Measurements from ENCODE around the gene DENND6A. TPM values are rescaled to one million over a fixed set of nuclear protein-coding genes. Genes with fewer than 3 reads are reported as not detected.
"Not testable (repeated sequence)": the region's sequence is repeated elsewhere in the genome, so short reads cannot be mapped to it uniquely, and the experiment has no call there.

Gene DENND6A
- total RNA-seq, 1 donor from 2014 or later, result 16.3 TPM

DNA sequence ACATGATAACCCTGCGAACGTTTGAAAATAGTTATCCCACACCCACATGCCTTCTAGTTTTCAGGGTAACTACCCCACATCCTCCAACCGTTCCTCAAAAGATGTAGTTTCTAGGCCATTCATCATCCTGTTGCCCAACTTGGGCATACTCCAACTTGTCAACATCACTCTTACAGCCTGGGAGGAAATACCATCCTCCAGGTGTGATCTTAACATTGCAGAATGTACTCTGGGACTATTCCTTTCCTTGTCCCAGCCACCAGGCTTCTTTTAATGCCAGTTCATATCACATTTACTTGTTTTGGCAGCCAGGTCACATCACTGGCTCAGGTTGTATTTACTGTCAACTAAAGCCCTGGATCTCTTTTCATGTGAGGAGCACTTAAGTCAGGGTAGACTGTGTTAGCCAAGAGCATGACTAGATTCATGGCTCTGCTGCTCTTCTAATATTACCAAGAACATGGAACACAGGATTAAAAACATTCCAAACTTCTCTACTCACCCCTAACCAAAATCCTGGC lies 4.0 kb upstream of the DENND6A start:
- DNase-seq (ENCODE audit: extremely low read depth, low read depth, low spot score), result no peak

GRCh38 chr3:57694146-57694545 lies 1.3 kb upstream of the DENND6A start:
- DNase-seq (ENCODE audit: extremely low read depth, low read depth, low spot score), result no peak

GRCh38 chr3:57692133-57692395 lies 813 bp downstream of the DENND6A start:
- not testable (repeated sequence) for DNase-seq (ENCODE audit: extremely low read depth, low read depth, low spot score)

GRCh38 chr3:57691411-57692132 lies 1.3 kb downstream of the DENND6A start:
- DNase-seq (ENCODE audit: extremely low read depth, low read depth, low spot score), result no peak

GRCh38 chr3:57689367-57690053 lies 3.4 kb downstream of the DENND6A start:
- DNase-seq (ENCODE audit: extremely low read depth, low read depth, low spot score), result no peak

- no peak for DNase-seq (ENCODE audit: extremely low read depth, low read depth, low spot score)
Observed at GRCh38 chr3:57688291-57688690, 4.6 kb downstream of the DENND6A start.

DNA sequence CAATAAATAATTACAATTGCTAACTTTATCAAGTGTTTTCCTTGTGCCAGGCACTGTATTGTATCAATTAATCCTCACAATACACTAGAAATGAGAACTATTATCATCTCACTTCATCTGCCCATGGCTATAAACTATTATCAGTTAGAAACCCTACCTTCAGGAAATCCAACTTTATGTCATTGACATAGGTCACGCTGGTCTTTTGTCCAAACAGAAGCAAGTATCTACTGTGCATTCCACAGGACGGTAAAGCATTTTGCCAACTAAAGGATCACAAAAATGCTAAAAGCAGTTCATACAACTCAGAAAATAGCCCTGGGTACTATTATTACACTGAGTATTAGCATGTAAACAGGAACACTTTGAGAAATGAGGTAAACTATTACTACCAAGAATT lies 9.6 kb downstream of the DENND6A start:
- no peak for DNase-seq (ENCODE audit: extremely low read depth, low read depth, low spot score)

GRCh38 chr3:57682284-57682683 lies 10.6 kb downstream of the DENND6A start:
- no peak for DNase-seq (ENCODE audit: extremely low read depth, low read depth, low spot score)

DNA sequence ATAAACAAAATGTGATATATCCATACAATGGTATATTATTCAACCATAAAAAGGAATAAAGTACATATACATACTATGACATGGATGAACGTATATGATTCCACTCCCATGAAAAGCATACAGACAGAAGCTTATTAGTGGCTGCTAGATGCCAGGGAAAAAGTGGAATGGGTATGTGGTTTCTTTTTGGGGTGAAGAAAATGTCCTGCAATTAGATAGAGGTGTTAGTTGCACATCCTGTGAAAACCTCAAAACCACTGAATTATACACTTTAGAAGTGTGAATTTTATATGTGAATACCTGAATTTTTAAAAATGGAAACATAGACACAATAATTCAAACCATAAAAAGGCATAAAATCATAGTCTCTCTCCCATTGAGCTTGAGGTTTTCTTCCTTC lies 11.2 kb downstream of the DENND6A start:
- no peak for DNase-seq (ENCODE audit: extremely low read depth, low read depth, low spot score)

DNA sequence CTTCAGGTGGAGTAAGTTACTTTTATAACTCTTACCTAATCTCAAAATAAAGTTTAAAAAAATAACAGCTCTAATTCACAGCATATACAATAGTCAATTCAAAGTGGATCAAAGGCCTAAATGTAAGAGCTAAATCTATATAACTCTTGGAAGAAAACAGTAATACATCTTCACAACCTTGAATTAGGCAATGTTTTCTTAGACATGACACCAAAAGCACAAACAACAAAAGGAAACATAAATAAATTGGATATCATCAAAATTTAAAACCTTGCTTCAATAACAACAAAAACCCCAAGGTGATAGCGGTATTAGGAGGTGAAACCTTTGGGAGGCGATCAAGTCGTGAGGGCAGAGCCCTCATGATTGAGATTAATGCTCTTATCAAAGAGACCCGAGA lies 12.8 kb downstream of the DENND6A start:
- DNase-seq (ENCODE audit: extremely low read depth, low read depth, low spot score), result no peak

- no peak for DNase-seq (ENCODE audit: extremely low read depth, low read depth, low spot score)
Observed at GRCh38 chr3:57675530-57675929, 17.3 kb downstream of the DENND6A start.

DNA sequence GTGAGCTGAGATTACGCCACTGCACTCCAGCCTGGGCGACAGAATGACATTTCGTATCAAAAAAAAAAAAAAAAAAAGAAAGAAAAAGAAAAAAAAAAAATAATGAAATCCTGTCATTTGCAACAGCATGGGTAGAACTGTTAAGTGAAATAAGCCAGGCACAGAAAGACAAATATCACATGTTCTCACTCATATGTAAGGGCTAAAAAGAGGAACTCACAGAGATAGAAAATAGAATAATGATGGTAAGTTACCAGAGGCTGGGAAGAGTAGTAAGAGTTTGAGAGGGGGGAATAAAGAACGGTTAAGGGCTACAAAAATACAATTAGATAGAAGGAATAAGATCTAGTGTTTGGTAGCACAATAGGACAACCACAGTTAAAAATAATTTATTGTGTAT lies 19.7 kb downstream of the DENND6A start:
- DNase-seq (ENCODE audit: extremely low read depth, low read depth, low spot score), result no peak

GRCh38 chr3:57670543-57670942 lies 22.3 kb downstream of the DENND6A start:
- DNase-seq (ENCODE audit: extremely low read depth, low read depth, low spot score), result no peak

GRCh38 chr3:57661404-57661803 lies 31.5 kb downstream of the DENND6A start:
- no peak for DNase-seq (ENCODE audit: extremely low read depth, low read depth, low spot score)

- DNase-seq (ENCODE audit: extremely low read depth, low read depth, low spot score), result no peak
Observed at GRCh38 chr3:57659806-57660439, 33.0 kb downstream of the DENND6A start.

GRCh38 chr3:57659004-57659673 lies 33.7 kb downstream of the DENND6A start:
- DNase-seq (ENCODE audit: extremely low read depth, low read depth, low spot score), result no peak

- DNase-seq (ENCODE audit: extremely low read depth, low read depth, low spot score), result no peak
Observed at GRCh38 chr3:57658536-57658935, 34.3 kb downstream of the DENND6A start.

DNA sequence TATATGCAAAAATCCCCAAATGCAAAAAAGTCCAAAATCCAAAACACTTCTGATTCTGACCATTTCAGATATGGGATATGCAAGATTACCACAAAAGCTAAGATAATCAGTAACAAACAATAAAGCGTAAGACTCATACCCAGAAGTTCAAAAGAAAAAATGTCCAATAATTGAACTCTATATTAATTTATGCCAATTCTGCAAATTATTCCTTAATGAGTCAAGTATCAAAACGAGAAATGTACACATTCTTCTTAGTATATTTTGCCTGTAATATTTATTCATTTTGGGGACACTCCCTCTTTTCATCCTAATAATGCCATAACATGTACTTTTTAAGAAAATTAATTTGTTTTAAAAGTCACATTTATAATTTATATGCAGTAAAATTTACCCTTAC lies 37.1 kb downstream of the DENND6A start:
- DNase-seq (ENCODE audit: extremely low read depth, low read depth, low spot score), result no peak

GRCh38 chr3:57654267-57654666 lies 38.6 kb downstream of the DENND6A start:
- no peak for DNase-seq (ENCODE audit: extremely low read depth, low read depth, low spot score)

DNA sequence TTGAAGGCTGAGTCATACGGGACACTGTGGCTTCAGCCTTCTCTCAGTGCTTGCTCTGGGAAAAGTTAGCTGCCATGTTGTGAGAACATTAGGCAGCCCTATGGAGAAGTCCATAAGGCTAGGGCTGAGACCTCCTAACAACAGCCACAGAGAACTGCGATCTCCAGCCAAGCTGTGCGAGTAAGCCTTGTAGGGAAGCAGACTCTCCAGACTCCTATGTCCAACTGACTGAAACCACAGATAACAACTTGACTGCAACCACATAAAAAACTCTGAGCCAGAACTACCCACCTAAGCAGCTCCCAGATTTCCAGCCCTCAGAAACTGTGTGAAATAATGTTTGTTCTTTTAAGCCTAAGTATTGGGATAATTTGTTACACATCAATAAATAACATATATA lies 40.7 kb downstream of the DENND6A start:
- no peak for DNase-seq (ENCODE audit: extremely low read depth, low read depth, low spot score)

DNA sequence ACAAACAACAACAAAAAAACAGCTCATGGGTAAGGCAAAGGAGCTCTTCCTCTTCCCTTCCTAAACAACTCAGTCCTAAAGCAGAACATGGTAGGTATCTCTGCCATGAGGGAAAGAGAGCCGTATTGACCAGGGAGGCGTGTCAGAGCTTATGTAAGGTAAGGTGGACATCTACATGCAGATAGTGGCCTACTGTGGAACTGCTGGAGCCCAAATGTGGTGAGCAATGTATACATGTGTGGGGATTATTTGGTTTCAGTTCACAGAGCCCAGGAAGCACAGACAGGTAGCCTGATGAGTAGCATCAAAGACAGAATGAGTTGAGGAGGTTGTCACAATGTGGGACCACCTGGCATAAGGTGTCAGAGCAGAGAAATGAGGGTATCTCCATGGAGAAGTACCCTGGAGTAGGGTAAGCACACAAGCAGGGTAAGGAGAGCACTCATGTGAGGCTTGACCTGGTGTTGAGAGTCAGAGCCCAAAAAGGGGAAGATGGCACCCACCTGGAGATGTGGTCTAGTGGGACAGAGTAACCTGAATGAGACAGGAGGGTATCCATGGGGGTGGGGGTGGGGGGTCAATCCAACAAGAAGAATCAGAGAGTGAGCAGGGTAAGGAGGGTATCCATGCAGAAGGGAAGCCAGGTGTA lies 45.5 kb downstream of the DENND6A start:
- no peak for DNase-seq (ENCODE audit: extremely low read depth, low read depth, low spot score)

Measured in glomerular endothelial cell (primary cell).